Heart left ventricle (tissue), 13 donors: Measurements from ENCODE around the gene GBP2.

Experiments used
- POLR2A ChIP-seq, 2 donors: fragments of 450-650 bp; IDR thresholded peaks; one replicate each; pipeline ENCODE4 v1.6.1; 2017; ENCODE audit warnings: antibody characterized with exemption in 2 of 2, mild to moderate bottlenecking in 2 of 2, moderate library complexity in 2 of 2
- TF ChIP-seq, protein P1 (sequence below), 12 donors: fragments of 200-600 bp; sonication (generic) in 4 of 12; IDR thresholded peaks; one replicate each; pipeline versions ENCODE4 v1.5.0 to v1.8.0; 2018 to 2022; ENCODE audit warnings: antibody characterized with exemption in 12 of 12, mild to moderate bottlenecking in 5 of 12
- donor health status: ischemic (EF 13 %, LVEDD 7.1; RV severe dilation, severe dysfunction).
- donor health status: DM: no; HTN: yes; CAD: no.
- donor health status: DM: no; HTN: no; CAD: no.
- donor health status: ischemic (EF 25% LVEDD 6.9; RV normal size, moderate dysfunction).
- donor health status: ischemic (EF 25% LVEDD 5.7; RV mildly dilated, moderate dysfunction).
- donor health status: ischemic (EF 35%, LVEDD 5.7; RV mildly dilated, moderate dysfunction).
- donor health status: nonischemic (EF 11% LVEDD 7.7; RV severe dilation, severe dysfunction).
- donor health status: DM: yes; HTN: yes; CAD: no.
- donor health status: PGD.
- donor health status: ischemic (EF 29% LVEDD 5.4; RV normal size, mild dysfunction).
- donor health status: nonischemic (EF 23%, LVEDD 6.1; RV moderate dilation, normal function).

DNA sequence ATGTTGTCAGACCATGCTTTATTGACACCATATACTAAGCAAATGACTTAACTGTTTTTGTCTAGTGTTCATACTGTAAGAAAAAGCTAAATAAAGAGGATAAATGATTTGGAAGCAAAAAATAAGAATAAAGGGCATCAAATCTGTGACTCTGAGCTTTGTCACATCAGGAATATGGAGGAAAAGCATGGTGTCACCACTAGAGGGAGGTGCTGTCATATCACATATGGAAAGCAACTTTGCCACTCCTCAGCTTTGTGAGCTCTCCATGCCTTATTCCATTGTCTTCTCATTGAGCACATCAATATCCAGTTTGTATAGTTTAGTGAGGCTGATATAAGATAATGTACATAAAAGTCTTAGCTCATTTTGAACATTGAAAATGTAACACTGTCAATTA, 40.1 kb downstream of the GBP2 start:
- no peak for TF ChIP-seq POLR2A (IDR thresholded peaks at IDR 0.05)
- TF ChIP-seq, protein P1, sequence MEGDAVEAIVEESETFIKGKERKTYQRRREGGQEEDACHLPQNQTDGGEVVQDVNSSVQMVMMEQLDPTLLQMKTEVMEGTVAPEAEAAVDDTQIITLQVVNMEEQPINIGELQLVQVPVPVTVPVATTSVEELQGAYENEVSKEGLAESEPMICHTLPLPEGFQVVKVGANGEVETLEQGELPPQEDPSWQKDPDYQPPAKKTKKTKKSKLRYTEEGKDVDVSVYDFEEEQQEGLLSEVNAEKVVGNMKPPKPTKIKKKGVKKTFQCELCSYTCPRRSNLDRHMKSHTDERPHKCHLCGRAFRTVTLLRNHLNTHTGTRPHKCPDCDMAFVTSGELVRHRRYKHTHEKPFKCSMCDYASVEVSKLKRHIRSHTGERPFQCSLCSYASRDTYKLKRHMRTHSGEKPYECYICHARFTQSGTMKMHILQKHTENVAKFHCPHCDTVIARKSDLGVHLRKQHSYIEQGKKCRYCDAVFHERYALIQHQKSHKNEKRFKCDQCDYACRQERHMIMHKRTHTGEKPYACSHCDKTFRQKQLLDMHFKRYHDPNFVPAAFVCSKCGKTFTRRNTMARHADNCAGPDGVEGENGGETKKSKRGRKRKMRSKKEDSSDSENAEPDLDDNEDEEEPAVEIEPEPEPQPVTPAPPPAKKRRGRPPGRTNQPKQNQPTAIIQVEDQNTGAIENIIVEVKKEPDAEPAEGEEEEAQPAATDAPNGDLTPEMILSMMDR (IDR thresholded peaks at IDR 0.05): peak in 10 of 12 donors; percentile 53 to 90 (median 76)
